HG03575 (cell line): ENCODE measurements around the gene EFEMP1.

Source experiments
- ATAC-seq: cut with Tn5 transposase; IDR thresholded peaks from one replicate; pipeline ENCODE4 v1.9.1; 2021; ENCODE audit not compliant: unreplicated experiment, insufficient number of reproducible peaks, low FRiP score; ENCODE audit errors: extremely low read depth

The EFEMP1 gene

DNA sequence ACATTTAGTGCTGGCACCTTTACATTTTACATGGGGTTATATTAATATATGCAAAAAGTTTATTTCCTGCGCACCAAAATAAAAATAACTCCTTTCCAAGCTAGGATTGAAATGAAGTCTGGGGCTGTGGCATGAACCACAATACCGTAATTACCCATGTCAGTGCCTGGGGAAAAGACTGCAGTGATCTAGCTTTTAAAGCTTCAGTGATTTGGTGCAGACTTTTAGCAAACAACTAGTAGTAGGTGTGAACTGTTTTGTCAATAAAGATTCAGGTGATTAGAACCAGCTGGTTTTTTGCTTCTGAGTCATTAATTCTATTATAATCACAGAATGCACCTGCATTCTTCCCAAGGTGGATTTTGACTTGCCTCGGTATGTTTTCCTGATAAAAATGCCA, 21.2 kb downstream of the EFEMP1 start:
- ATAC-seq = no peak

DNA sequence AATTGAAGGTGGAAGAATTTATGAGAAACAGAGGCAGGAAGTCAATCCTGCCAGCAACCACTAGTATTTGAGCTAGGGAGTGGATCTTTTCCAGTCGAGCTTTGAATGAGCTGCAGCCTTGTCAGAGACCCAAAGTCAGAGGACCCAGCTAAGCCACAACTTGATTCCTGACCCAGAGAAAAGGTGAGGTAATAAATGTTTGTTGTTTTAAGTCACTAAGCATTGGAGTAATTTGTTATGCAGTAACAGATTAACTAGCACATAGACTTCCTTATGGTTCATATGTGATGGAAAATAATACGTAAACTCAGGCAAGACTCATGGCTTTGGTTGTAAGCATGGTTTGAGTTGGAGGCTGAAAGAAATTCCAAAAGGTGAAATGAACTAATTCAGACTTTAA, 21.6 kb downstream of the EFEMP1 start:
- ATAC-seq = no peak

DNA sequence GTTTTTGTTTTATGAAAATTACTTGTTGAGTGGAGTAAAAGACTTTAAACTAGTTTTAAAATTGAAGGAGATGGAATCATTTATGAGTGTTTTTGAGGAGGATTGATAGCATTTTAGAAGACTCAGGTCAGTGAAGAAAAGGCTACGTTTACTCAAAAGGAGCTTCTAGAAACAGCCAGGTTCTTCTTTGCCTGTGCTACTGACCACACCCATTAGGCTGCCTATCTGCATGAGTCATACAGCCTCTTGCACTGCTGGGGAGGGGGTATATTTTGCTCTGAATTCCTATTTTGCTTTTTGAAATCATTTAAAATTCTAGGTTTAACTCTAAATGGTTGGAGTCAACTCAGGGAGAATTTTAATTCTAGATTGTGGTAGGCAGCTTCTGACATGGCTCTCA, 22.3 kb downstream of the EFEMP1 start:
- no peak for ATAC-seq

DNA sequence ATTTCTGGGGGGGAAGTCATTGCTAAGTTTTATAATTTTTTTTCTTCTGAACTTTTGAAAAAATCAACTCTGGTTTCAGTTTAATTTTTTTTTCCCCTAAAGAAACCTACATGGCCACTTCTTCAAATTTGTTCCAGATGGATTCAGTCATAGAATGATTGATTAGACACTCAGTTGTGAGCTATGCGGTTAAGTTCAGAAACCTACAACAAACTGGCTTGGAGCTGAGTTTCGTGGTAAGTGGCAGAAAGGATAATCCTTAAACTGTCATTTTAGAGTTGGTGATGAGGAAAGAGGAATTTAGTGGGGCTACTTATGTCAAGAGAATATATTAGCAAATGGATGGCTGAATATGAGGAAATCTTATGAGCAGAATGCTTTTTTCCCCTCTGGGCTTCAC, 23.7 kb downstream of the EFEMP1 start:
- ATAC-seq = no peak

GRCh38 chr2:55898386-55899040, 25.1 kb downstream of the EFEMP1 start:
- no peak for ATAC-seq

DNA sequence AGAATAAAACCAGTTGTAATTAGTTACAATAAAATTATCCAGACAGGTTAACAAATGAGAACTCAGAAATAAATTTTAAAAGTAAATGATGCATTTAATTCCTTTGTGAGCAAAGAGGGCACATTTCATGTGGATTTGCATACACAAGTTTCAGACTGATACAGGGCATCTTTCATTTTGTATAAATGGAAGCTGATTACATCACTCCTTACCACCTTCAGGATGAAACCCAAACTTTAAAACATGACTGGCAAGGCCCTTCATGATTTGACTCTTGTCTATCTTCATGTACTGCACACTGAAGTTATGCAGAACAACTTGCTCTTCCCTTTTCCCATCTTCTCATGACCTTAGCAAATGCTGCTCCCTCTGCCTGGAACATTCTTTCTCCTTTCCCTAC, 26.9 kb downstream of the EFEMP1 start:
- ATAC-seq = no peak

DNA sequence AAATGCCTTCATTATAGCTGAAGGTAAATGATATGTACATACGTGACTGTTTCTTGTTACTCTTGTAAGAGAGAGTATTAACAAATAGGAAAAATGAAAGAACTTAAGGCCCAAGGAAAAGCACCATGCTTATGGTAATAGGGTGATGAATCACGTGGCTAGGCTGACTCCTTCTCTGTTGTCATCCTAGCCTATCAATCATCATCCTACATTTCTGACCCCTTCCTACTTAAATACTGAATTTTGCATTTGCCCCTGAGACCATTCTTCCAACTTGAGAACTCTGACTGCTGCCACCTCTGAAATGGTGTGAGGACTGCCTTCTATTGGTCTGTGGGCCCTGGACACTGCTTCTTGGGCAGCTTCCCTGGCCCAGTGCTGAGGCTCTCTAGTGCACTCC, 28.9 kb downstream of the EFEMP1 start:
- ATAC-seq = no peak

DNA sequence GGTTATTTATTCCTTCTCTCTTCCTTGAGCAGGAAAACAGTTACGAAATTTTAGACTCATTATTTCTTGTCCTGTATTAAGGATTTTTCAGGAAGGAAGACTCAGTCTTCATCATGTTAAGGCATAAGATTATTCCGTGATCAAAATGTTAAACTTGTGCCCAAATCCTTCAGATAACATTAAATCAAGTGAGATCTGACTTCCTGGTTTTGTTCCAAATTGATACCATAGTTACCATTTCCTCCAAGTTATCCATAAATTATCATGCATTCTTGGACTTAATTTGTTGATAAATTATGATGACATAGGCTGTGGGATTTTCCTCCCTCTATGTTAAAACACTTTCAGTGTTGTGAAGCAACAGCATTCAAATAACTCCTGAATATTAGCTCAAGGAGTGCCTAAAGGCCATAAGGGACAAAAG, 31.9 kb downstream of the EFEMP1 start:
- no peak for ATAC-seq

GRCh38 chr2:55888936-55889335, 34.6 kb downstream of the EFEMP1 start:
- no peak for ATAC-seq

DNA sequence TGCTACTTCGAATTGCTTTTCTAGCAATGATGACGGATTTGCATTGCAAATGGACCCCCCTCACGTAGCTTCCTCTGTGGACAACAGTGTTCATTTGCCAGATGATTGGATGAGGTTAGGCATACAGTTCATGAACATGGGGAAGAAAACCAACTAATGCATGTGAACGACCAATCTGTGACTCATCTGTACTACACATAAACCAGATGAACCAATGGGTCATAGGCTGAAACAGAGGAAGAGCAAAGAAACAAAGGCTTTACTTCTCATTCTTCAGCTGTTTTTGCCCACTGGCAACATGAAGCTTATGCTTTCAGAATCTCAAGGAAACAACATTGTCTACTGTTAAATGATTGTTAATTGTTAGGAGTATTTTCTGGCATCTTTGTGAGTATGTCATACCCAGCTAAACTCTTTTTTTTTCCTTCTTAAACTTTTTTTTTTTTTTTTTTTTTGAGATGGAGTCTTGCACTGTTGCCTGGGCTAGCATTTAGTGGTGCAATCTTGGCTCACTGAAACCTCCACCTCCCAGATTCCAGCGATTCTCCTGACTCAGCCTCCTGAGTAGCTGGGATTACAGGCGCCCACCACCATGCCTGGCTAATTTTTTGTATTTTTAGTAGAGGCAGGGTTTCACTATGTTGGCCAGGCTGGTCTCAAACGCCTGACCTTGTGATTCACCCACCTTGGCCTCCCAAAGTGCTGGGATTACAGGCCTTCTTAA, 35.5 kb downstream of the EFEMP1 start:
- ATAC-seq = no peak

DNA sequence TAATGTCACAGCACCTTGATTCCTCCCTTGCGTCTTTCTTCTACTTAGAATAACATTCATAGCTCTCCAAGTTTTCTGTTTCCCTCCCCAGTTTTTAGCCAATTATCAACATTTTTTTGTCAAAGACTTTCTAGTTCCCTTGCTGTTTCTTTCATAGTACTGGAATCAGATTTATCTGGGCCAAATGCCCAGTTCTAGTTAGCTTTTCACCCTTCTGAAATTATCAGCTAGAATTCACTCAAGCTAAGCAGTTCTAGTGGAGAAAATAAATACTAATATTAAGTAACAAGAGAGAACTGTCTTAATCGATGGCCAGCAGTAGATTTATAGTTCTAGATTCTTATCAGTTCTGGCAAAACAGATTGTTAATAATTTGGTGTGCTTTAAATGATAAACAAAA, 36.2 kb downstream of the EFEMP1 start:
- ATAC-seq = no peak

- no peak for ATAC-seq
Observed at GRCh38 chr2:55885944-55886281, 37.7 kb downstream of the EFEMP1 start.

GRCh38 chr2:55885127-55885943, 38.2 kb downstream of the EFEMP1 start:
- ATAC-seq = no peak

DNA sequence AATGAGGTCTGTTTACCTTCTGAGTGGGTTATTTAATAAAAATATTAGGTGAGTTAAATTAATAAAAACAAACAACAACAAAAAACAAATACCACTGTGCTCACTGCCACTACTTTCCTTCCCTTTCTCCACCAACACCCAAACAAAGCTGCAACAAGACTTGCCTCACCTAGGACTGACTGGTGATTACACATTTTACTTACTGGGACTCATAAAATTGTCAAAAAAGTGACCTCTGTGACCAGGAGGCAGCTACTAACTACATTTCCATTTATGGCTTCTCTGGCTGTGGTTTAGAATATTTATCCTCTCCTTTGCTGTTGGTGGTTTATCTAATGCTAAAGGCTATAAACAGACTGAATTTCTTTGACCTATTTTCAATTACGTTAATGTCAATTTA, 39.8 kb downstream of the EFEMP1 start:
- ATAC-seq = no peak

- no peak for ATAC-seq
Observed at GRCh38 chr2:55883357-55883756, 40.2 kb downstream of the EFEMP1 start.

GRCh38 chr2:55882954-55883353, 40.6 kb downstream of the EFEMP1 start:
- no peak for ATAC-seq

- ATAC-seq = no peak
Observed at GRCh38 chr2:55880416-55881143, 43.0 kb downstream of the EFEMP1 start.

- no peak for ATAC-seq
Observed at GRCh38 chr2:55879976-55880375, 43.6 kb downstream of the EFEMP1 start.

DNA sequence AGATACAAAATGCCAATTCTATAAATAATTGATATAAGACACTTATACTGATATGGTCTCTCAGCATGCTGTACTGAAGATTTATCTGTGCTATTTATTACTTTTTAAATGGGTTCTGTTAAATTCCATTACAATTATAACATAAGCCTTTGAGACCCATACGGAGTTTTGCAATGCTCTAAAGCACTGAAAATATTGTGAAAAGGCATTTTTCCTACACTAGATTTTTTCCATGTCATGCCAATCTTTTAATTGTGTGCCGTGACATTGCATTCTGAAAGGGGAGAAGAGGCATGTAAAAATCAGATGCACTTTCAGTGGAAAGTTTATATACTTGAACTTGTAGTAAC, 46.5 kb downstream of the EFEMP1 start:
- ATAC-seq = no peak
